GM19395 (cell line): ENCODE results near the gene RNF123.
A peak's percentile ranks its signal among the peaks of the same experiment; 100 is the strongest.

ENCODE experiments used
- ATAC-seq: cut with Tn5 transposase; IDR thresholded peaks from one replicate; pipeline ENCODE4 v1.9.1; 2021; ENCODE audit warnings: mild to moderate bottlenecking, moderate library complexity; ENCODE audit not compliant: unreplicated experiment

Gene RNF123

GRCh38 chr3:49717211-49717958 lies 28.0 kb downstream of the RNF123 start:
- ATAC-seq, result no peak

DNA sequence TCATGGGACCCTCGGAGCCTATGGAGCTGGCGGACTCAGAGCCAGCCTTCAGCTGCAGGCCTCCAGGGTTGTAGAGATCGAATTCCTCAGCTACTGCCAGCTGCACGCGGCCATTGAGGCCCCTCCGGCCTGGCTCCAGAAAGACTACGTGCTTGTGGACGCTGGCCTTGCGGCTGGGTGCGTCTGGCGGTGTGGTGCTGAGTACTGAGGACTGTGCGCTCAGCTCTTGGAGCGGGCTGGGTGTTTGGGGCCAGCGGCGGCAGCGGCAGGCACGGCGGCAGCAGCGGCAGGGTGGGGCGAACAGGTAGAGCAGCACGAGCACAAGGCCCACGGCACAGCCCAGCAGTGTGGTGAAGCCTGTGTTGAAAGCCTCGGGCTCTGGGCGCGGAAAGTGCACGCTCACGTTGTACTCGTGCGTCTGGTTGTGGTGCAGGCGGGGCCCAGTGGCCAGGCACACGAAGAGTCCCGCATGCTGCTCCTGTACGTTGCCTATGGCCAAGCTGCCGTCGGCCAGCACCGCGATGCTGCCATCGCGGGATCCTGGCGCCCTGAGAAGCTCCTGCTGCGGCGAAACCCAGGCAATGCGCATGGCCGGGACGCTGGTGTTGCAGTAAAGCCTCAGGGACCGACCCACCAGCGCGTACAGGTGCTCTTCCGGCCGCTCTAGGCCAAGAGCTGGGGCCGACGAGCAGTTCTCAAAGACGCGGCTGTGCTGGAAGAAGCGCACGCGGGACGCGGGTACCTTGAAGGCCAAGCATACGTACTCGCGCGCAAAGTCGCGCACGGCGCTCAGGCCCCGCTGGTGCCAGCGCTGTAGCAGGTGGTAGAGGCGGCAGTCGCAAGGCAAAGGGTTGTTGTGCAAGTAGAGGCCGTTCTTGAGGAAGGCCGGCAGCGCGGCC lies 28.9 kb downstream of the RNF123 start:
- no peak for ATAC-seq

GRCh38 chr3:49718858-49719213 lies 29.5 kb downstream of the RNF123 start:
- no peak for ATAC-seq

GRCh38 chr3:49719214-49719884 lies 30.0 kb downstream of the RNF123 start, which contains the start of gene AMIGO3:
Gene AMIGO3 (minus strand): TSS chr3:49719684. CDS start chr3:49719465, 219 bp downstream.
- ATAC-seq, result peak; percentile 62

- no peak for ATAC-seq
Measured at GRCh38 chr3:49720855-49721595, 31.7 kb downstream of the RNF123 start.

DNA sequence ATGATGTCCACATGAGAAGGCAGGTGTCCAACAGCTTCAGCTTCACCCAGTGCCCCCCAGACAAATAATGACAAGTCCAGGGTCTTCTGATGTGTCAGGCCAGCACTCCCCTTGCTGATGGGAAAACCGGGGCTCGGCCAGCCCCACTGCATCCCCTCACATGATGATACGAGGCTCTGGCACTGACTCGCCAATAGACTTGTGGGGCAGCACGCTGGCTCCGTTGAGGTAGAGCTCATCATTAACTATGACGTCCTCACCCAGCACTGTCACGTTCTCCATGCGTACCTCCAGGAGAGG lies 32.2 kb downstream of the RNF123 start:
- no peak for ATAC-seq

GRCh38 chr3:49721896-49722781 lies 32.8 kb downstream of the RNF123 start:
- no peak for ATAC-seq

DNA sequence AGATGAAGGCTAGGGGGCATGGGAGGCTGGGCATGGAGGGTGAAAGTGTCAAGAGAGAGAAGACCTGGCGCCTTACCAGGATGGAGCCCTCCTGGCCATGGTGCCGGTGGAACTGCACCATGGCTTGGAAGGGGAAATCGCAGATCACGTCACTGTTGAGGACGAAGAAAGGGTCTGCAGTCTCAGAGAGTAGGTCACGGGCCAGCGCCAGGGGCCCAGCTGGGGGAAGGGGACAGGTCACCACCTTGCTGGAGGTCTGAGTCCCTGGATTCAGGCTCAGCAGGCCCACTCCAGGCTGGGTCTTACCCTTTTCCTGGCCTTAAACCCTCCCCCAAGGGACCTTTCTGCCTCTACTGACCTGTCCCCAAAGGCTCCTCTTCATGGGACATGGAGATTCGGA lies 33.5 kb downstream of the RNF123 start:
- ATAC-seq, result no peak

- ATAC-seq, result no peak
Measured at GRCh38 chr3:49723296-49723627, 33.9 kb downstream of the RNF123 start.

DNA sequence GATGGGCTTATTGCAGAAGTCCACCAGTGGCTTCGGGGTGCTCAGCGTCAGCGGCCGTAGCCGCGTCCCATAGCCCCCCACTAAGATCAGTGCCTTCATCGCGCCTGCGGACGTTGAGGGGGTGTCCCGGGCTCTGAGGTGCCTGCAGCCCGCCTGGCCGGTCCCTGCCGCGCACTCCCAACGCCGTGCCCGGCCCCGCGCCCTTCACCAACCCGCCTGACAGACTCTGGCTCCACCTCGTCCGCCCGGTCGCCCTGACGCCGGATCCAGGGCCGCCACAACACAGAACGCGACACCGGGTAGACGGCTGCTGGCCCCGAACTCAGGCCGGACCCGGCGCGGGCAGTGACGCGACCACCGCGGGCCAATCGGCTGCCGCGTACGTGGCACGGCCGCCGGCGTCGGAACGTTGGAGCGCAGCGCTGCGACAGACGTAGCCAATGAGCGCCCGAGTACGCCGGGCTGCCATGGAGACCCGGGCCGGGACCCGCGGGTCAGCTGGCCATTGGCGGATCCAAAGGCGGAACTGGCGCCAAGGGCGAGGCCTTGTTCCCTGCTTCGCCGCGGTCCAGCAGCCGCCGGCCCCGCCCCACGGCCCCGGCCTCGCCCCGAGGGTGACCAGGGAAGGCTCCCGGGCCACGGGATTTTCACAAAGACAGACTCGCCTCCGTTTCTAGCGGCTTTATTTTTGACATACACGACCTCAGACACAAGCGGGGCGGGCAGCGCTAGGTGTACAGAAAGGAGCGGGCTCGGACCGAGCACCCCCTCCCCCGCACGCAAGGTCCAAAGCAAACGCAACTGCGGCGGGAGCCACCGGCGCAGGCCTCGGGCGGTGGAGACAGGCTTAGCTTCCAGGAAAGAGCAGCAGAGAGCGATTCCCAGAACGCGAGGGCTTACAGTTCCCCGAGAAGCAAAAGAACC lies 34.5 kb downstream of the RNF123 start, which contains the start of gene GMPPB:
TSS of gene GMPPB (minus strand) at position 324 of the 924 bp plus-strand sequence. CDS start at position 99, 225 bp downstream.
- peak; percentile 69 for ATAC-seq

DNA sequence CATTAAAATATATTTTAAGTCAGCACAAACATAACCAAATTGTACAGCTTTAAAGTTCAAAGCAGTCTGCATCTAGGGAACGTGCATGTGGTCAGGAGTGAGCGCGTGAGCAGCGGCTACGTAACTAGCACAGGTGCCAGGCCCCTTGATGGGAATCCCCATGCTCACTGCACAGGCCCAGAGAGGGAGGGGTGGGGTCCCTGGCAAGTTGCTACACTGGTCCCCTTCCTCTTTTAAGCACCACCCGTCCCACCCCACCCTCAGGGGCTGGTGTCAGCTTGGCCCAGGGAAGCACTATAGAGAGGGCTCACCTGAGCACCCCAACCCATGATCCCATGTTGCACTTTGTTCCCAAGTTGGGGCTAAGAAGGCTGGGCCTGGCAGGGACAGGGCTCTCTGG lies 35.2 kb downstream of the RNF123 start:
- no peak for ATAC-seq

DNA sequence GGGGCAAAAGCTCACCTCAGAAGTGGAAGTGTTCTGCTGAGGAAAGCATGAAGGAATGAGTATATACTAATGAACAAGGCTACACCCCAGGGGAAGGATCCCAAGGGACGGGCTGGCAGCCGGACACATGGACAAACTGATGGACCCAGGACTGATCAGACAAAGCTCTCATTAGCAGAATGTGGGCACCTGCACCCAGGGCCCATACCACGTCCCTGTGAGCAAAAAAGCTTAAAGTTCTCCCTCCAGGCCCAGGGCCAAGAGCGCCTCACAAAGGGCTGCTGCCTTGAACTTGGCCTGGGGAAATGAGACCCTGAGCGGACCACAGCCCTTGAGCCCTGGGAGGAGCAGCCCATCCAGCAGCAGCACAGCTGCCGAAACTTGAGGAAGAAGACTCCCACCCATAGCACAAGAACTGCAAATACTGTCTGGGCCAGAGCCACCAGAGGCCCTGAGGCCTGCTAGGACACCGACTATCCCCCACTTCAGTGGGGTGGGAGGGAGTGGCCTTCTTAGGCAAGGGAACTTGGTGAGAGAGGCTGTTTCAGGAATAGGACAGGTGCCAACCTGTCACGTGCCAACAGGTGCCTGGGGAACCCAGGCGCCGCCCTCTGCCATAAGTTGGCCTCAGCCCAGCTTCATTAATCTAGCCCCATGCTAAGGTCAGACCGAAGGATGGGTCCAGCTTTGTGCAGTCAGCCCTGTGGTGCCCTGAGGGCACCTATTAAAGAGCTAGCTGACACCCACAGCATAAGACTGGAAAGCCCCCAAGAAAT lies 36.7 kb downstream of the RNF123 start:
- no peak for ATAC-seq

DNA sequence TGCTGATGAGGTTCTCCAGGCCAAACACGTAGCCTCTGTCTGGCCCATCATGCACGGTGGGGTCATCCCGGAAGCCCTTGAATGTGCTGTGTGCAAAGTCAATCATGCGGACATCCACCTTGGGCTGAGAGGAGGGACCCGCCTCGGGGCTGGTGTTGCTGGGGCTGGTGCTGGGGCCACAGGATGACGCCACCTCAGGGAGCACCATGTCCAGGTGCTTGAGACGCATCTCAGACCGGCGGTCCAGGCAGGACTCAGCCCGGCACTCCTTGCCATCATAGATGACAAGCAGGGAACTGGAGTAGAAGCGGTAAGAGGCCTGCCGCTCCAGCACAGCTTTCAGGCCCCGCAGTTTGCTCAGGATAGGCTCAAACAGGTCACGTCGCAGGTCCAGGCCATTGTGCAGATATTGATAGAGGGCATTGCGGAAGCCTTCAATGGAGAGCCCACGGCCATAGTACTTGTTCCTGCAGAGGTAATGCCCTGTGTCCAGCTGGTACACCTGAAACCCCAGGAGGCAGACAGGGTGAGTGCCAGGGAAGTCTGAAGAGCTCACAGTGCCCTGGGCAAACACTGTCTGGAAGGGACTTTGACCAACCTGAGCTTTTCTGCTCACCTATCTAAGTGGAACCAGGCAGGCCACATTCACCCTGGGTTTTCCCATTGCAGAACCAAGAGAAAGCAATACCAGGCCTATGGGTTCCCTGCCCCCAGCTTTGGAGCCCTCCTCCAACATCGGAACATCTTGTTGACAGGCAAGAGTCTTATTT lies 38.0 kb downstream of the RNF123 start:
- no peak for ATAC-seq

- no peak for ATAC-seq
Measured at GRCh38 chr3:49727924-49728361, 38.6 kb downstream of the RNF123 start.

DNA sequence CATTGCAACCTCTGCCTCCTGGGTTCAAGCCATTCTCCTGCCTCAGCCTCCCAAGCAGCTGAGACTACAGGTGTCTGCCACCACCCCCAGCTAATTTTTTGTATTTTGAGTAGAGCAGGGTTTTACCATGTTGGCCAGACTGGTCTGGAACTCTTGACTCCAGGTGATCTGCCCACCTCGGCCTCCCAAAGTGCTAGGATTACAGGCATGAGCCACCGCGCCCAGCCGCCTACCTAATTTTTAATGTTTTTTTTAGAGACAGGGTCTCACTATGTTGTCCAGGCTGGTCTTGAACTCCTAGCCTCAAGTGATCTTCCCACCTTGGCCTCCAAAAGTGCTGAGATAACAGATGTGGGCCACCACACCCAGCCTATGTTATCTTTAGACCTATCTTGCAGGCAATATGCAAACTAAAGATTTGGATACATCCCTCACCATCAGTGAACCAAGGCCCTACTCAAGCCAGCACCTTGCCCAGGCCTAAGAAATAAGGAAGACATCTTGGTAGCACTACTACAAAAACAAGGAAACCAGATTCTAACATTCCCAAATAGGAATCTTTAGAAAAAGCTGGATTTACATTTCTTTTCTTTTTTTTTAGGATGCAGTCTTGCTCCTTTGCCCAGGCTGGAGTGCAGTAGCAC lies 40.7 kb downstream of the RNF123 start:
- no peak for ATAC-seq

DNA sequence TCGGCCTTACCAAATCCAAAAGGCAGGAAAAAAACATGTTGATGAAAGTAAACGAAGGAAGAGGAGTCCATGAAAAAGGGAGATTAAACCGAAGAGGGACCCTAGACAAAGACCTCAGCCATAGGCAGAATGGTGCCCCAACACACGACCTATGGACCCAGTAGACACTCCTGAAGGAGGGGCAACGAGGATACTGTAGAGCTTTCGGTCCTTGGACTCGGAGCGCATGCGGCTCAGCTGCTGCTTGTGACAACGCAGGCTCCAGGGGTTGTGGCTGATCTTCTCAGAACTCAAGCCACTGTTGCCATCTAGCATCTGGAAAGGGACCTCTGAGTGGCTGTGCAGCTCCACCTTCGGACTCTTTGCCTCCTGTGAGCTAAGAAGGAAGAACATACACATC lies 43.2 kb downstream of the RNF123 start:
- ATAC-seq, result no peak

- no peak for ATAC-seq
Measured at GRCh38 chr3:49733551-49733950, 44.2 kb downstream of the RNF123 start.
